ENCODE results near the gene WHAMM.
"Not testable (repeated sequence)": the region's sequence is repeated elsewhere in the genome, so short reads cannot be mapped to it uniquely, and the experiment has no call there.

WHAMM gene

DNA sequence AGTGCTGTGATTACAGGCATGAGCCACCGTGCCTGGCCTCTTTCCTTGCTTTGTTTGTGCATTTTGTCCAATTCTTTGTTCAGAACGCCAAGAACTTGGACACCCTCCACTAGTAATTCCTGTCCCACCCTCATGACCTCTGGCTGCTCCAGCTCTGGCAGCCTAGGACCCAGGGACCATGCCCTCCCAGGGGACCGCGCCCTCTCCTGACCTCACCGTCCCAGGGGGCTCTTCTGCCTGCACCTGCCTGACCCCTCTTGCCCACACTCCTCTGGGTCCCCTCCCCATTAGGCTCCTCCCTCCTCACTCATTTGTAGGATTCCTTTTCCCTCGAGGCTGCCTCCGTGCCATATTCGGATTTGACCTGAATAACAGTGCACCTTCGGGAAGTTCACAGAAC lies 44.7 kb upstream of the WHAMM start:
- no peak overlapping the region for H2AK5ac ChIP-seq (ENCODE audit: low read length, severe bottlenecking)
- H3K14ac ChIP-seq (ENCODE audit: low read length in 2 of 2) = no peak overlapping the region
- H3K79me1 ChIP-seq (replicated peaks; ENCODE audit: low read length, poor library complexity, severe bottlenecking) = peaks cover 24% of the 10 kb centered on the region
- H3K18ac ChIP-seq (ENCODE audit: low read depth in 1 of 2, low read length in 2 of 2) = no peak overlapping the region
- H3K27me3 ChIP-seq (ENCODE audit: control insufficient read depth in 1 of 2, insufficient read depth in 1 of 2, low read length in 2 of 2) = no peaks in the 10 kb centered on the region
- H3K23ac ChIP-seq (ENCODE audit: low read length in 2 of 2) = no peak overlapping the region
- H2BK15ac ChIP-seq (ENCODE audit: low read depth, poor library complexity, severe bottlenecking) = no peak overlapping the region
- H2BK120ac ChIP-seq (ENCODE audit: low read depth, low read length) = no peak overlapping the region
- H3K9me3 ChIP-seq (ENCODE audit: control insufficient read depth, low read length) = no peaks in the 10 kb centered on the region
- H3K4me2 ChIP-seq (ENCODE audit: low read length, poor library complexity, severe bottlenecking) = no peak overlapping the region
- 94% methylated on average over 9 of the region's 9 CpGs for WGBS
- H4K91ac ChIP-seq (ENCODE audit: low read length) = no peak overlapping the region
- H3K4me1 ChIP-seq (ENCODE audit: control insufficient read depth, insufficient read depth, low read depth, low read length) = no peaks in the 10 kb centered on the region
- no peak overlapping the region for H2BK12ac ChIP-seq (ENCODE audit: low read length in 2 of 2)
- H3K27ac ChIP-seq (ENCODE audit: low read length, poor library complexity, severe bottlenecking) = no peak overlapping the region
- no peak overlapping the region for H4K8ac ChIP-seq (ENCODE audit: low read length)
- no peak overlapping the region for H3K9ac ChIP-seq (ENCODE audit: low read length)
- DNase-seq = no peak
- no peak overlapping the region for H3K4ac ChIP-seq (ENCODE audit: low read depth in 1 of 2, low read length in 2 of 2)
- no peak overlapping the region for H3K4me3 ChIP-seq (ENCODE audit: insufficient read depth in 1 of 2, low read depth in 1 of 2, low read length in 2 of 2)
- H2AFZ ChIP-seq (ENCODE audit: low read depth, low read length) = no peak overlapping the region
- peaks cover 20 to 24% of the 10 kb centered on the region in 2 experiments for H3K36me3 ChIP-seq (ENCODE audit: control insufficient read depth in 1 of 2, insufficient read depth in 2 of 2, low read depth in 1 of 2, low read length in 2 of 2)
- no peak overlapping the region for H2BK5ac ChIP-seq (ENCODE audit: low read depth, low read length, poor library complexity, severe bottlenecking)

DNA sequence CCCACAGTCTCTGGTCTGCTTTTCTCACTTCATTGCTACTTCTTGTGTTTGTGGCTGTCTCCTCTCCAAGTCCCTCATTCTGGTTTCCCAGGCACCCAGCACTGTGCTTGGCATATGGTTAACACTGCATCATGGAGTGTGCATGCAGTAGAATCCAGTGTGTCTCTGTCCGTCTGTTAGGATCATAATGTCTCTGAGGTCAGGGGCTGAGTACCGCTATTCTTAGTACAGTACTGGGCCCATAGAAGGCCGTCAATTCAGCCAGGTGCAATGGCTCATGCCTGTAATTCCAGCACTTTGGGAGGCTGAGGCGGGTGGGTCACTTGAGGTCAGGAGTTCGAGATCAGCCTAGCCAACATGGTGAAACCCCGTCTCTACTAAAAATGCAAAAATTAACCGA lies 43.2 kb upstream of the WHAMM start:
- H4K8ac ChIP-seq (ENCODE audit: low read length); H3K4me3 ChIP-seq (ENCODE audit: insufficient read depth in 1 of 2, low read depth in 1 of 2, low read length in 2 of 2); H3K4ac ChIP-seq (ENCODE audit: low read depth in 1 of 2, low read length in 2 of 2); H2AFZ ChIP-seq (ENCODE audit: low read depth, low read length); H3K18ac ChIP-seq (ENCODE audit: low read depth in 1 of 2, low read length in 2 of 2); H2BK15ac ChIP-seq (ENCODE audit: low read depth, poor library complexity, severe bottlenecking); H3K9ac ChIP-seq (ENCODE audit: low read length); H2BK12ac ChIP-seq (ENCODE audit: low read length in 2 of 2); H3K27me3 ChIP-seq (ENCODE audit: control insufficient read depth in 1 of 2, insufficient read depth in 1 of 2, low read length in 2 of 2); H3K4me2 ChIP-seq (ENCODE audit: low read length, poor library complexity, severe bottlenecking); H3K14ac ChIP-seq (ENCODE audit: low read length in 2 of 2); H3K4me1 ChIP-seq (ENCODE audit: control insufficient read depth, insufficient read depth, low read depth, low read length); H2BK120ac ChIP-seq (ENCODE audit: low read depth, low read length); H2AK5ac ChIP-seq (ENCODE audit: low read length, severe bottlenecking); H2BK5ac ChIP-seq (ENCODE audit: low read depth, low read length, poor library complexity, severe bottlenecking); H3K27ac ChIP-seq (ENCODE audit: low read length, poor library complexity, severe bottlenecking); H4K91ac ChIP-seq (ENCODE audit: low read length); H3K23ac ChIP-seq (ENCODE audit: low read length in 2 of 2); DNase-seq; H3K9me3 ChIP-seq (ENCODE audit: control insufficient read depth, low read length): not testable (repeated sequence)
- 94% methylated on average over 7 of the region's 7 CpGs for WGBS
- Histone ChIP-seq H3K36me3 (ENCODE audit: control insufficient read depth in 1 of 2, insufficient read depth in 2 of 2, low read depth in 1 of 2, low read length in 2 of 2) (peaks cover 20% of the 10 kb centered on the region in 2 experiments), H3K79me1 (replicated peaks; ENCODE audit: low read length, poor library complexity, severe bottlenecking) (peaks cover 19% of the 10 kb centered on the region)

GRCh38 chr15:82767163-82767829 lies 42.1 kb upstream of the WHAMM start:
- Histone ChIP-seq H2BK15ac (ENCODE audit: low read depth, poor library complexity, severe bottlenecking) (no peak overlapping the region), H3K4ac (ENCODE audit: low read depth in 1 of 2, low read length in 2 of 2) (no peak overlapping the region), H4K91ac (ENCODE audit: low read length) (no peak overlapping the region), H3K79me1 (replicated peaks; ENCODE audit: low read length, poor library complexity, severe bottlenecking) (peaks cover 17% of the 10 kb centered on the region), H3K9ac (ENCODE audit: low read length) (no peak overlapping the region), H3K27me3 (ENCODE audit: control insufficient read depth in 1 of 2, insufficient read depth in 1 of 2, low read length in 2 of 2) (no peaks in the 10 kb centered on the region), H3K36me3 (ENCODE audit: control insufficient read depth in 1 of 2, insufficient read depth in 2 of 2, low read depth in 1 of 2, low read length in 2 of 2) (peaks cover 20 to 21% of the 10 kb centered on the region in 2 experiments), H3K23ac (ENCODE audit: low read length in 2 of 2) (no peak overlapping the region), H2BK5ac (ENCODE audit: low read depth, low read length, poor library complexity, severe bottlenecking) (no peak overlapping the region), H3K27ac (ENCODE audit: low read length, poor library complexity, severe bottlenecking) (no peak overlapping the region), H3K14ac (ENCODE audit: low read length in 2 of 2) (no peak overlapping the region), H3K18ac (ENCODE audit: low read depth in 1 of 2, low read length in 2 of 2) (no peak overlapping the region), H4K8ac (ENCODE audit: low read length) (no peak overlapping the region), H3K4me2 (ENCODE audit: low read length, poor library complexity, severe bottlenecking) (no peak overlapping the region), H2AFZ (ENCODE audit: low read depth, low read length) (no peak overlapping the region), H3K4me1 (ENCODE audit: control insufficient read depth, insufficient read depth, low read depth, low read length) (no peaks in the 10 kb centered on the region), H3K9me3 (ENCODE audit: control insufficient read depth, low read length) (no peaks in the 10 kb centered on the region), H2AK5ac (ENCODE audit: low read length, severe bottlenecking) (no peak overlapping the region), H2BK12ac (ENCODE audit: low read length in 2 of 2) (no peak overlapping the region), H3K4me3 (ENCODE audit: insufficient read depth in 1 of 2, low read depth in 1 of 2, low read length in 2 of 2) (no peak overlapping the region), H2BK120ac (ENCODE audit: low read depth, low read length) (no peak overlapping the region)
- 83% methylated on average over 2 of the region's 2 CpGs for whole genome bisulfite sequencing
- DNase-seq = no peak

DNA sequence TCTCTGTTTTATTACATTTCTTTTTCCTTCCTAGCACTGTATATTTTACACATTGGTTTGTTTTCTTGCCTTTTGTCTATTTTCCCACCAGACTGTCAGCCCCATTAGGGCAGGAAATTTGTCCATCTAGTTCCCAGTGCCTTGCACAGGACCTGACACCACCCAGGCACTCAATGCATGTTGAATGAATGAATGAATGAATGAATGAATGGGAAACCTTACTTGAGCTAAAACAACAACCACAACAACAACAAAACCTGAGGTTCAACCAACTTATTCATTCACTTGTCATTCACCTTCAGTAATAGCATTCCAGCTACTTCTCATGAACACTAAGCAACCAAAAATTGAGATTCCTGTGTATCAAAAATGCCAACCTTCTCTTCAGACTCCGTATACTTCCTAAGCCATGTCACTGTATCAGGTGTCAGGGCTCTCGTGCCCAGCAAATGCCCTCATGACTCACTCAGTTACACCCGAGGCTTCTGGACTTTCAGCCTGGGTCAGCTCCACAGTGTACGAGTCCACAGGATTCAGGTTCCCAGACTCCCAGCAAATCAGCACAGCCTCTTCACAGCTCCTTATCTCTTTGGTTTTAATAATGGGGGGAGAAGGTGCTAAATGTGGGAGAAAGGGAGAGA lies 40.9 kb upstream of the WHAMM start:
- Histone ChIP-seq H2BK120ac (ENCODE audit: low read depth, low read length) (no peak overlapping the region), H3K4me1 (ENCODE audit: control insufficient read depth, insufficient read depth, low read depth, low read length) (no peaks in the 10 kb centered on the region), H3K27ac (ENCODE audit: low read length, poor library complexity, severe bottlenecking) (no peak overlapping the region), H3K18ac (ENCODE audit: low read depth in 1 of 2, low read length in 2 of 2) (no peak overlapping the region), H3K4me2 (ENCODE audit: low read length, poor library complexity, severe bottlenecking) (no peak overlapping the region), H3K14ac (ENCODE audit: low read length in 2 of 2) (no peak overlapping the region), H3K27me3 (ENCODE audit: control insufficient read depth in 1 of 2, insufficient read depth in 1 of 2, low read length in 2 of 2) (no peaks in the 10 kb centered on the region), H2AK5ac (ENCODE audit: low read length, severe bottlenecking) (no peak overlapping the region), H3K9me3 (ENCODE audit: control insufficient read depth, low read length) (no peaks in the 10 kb centered on the region), H3K9ac (ENCODE audit: low read length) (no peak overlapping the region), H3K4ac (ENCODE audit: low read depth in 1 of 2, low read length in 2 of 2) (no peak overlapping the region), H3K79me1 (replicated peaks; ENCODE audit: low read length, poor library complexity, severe bottlenecking) (peaks cover 15% of the 10 kb centered on the region), H2BK15ac (ENCODE audit: low read depth, poor library complexity, severe bottlenecking) (no peak overlapping the region), H4K91ac (ENCODE audit: low read length) (no peak overlapping the region), H3K4me3 (ENCODE audit: insufficient read depth in 1 of 2, low read depth in 1 of 2, low read length in 2 of 2) (no peak overlapping the region), H3K36me3 (ENCODE audit: control insufficient read depth in 1 of 2, insufficient read depth in 2 of 2, low read depth in 1 of 2, low read length in 2 of 2) (peaks cover 12 to 21% of the 10 kb centered on the region in 2 experiments), H2AFZ (ENCODE audit: low read depth, low read length) (no peak overlapping the region), H2BK5ac (ENCODE audit: low read depth, low read length, poor library complexity, severe bottlenecking) (no peak overlapping the region), H3K23ac (ENCODE audit: low read length in 2 of 2) (no peak overlapping the region), H4K8ac (ENCODE audit: low read length) (no peak overlapping the region), H2BK12ac (ENCODE audit: low read length in 2 of 2) (no peak overlapping the region)
- 92% methylated on average over 3 of the region's 4 CpGs for WGBS
- DNase-seq = no peak

Data from mesenchymal stem cell (in vitro differentiated cells and primary cell).